ENCODE measurements around the gene CDC7.

The CDC7 gene

GRCh38 chr1:91533361-91534024 lies 32.8 kb downstream of the CDC7 start:
- DNase-seq (ENCODE audit: extremely low spot score): no peak
- POLR2A ChIA-PET: interaction anchor here (0.6 kb wide), 1 partner anchor 389 kb away, joined by 3 read pairs; no protein-coding TSS in a partner anchor
- no peak for TF ChIP-seq CTCF (IDR thresholded peaks at IDR 0.05; ENCODE audit: control extremely low read depth, extremely low read depth, low read depth, missing control alignments)

GRCh38 chr1:91535441-91535840 lies 34.8 kb downstream of the CDC7 start:
- ChIA-PET POLR2A (no interaction called here), CTCF (interaction anchor here (1.9 kb wide), 1 partner anchor 24 kb away, joined by 4 read pairs; no protein-coding TSS in a partner anchor)
- no peak for DNase-seq (ENCODE audit: extremely low spot score)
- no peak for TF ChIP-seq CTCF (IDR thresholded peaks at IDR 0.05; ENCODE audit: control extremely low read depth, extremely low read depth, low read depth, missing control alignments)

More at GRCh38 chr1:91533361-91534024, 32.8 kb downstream of the CDC7 start:
- CTCF ChIA-PET: interaction anchor here (1.1 to 1.4 kb wide), 5 partner anchors 9 to 20 kb away, joined by 3 to 4 read pairs (median 3); no protein-coding TSS in a partner anchor

GRCh38 chr1:91537281-91537986 lies 36.8 kb downstream of the CDC7 start:
- no peak for TF ChIP-seq CTCF (IDR thresholded peaks at IDR 0.05; ENCODE audit: control extremely low read depth, extremely low read depth, low read depth, missing control alignments)
- CTCF ChIA-PET: interaction anchor here (1.2 to 1.3 kb wide), 3 partner anchors 9 to 391 kb away, joined by 3 read pairs; no protein-coding TSS in a partner anchor
- no peak for DNase-seq (ENCODE audit: extremely low spot score)
- POLR2A ChIA-PET: no interaction called here

- POLR2A ChIA-PET: no interaction called here
- no peak for TF ChIP-seq CTCF (IDR thresholded peaks at IDR 0.05; ENCODE audit: control extremely low read depth, extremely low read depth, low read depth, missing control alignments)
These were observed 37.3 kb downstream of the CDC7 start for GRCh38 chr1:91537987-91538304.

GRCh38 chr1:91540910-91541309 lies 40.3 kb downstream of the CDC7 start:
- POLR2A ChIA-PET: no interaction called here
- no peak for DNase-seq (ENCODE audit: extremely low spot score)
- CTCF ChIA-PET: no interaction called here
- no peak for TF ChIP-seq CTCF (IDR thresholded peaks at IDR 0.05; ENCODE audit: control extremely low read depth, extremely low read depth, low read depth, missing control alignments)

More at GRCh38 chr1:91537987-91538304, 37.3 kb downstream of the CDC7 start:
- CTCF ChIA-PET: interaction anchor here (0.9 to 1.3 kb wide), 5 partner anchors 8 to 390 kb away, joined by 3 to 5 read pairs (median 3); no protein-coding TSS in a partner anchor
- no peak for DNase-seq (ENCODE audit: extremely low spot score)

- POLR2A ChIA-PET: interaction anchor here (0.8 kb wide), 1 partner anchor 28 kb away, joined by 5 read pairs; no protein-coding TSS in a partner anchor
- no peak for DNase-seq (ENCODE audit: extremely low spot score)
- CTCF ChIA-PET: interaction anchor here (0.8 to 1.6 kb wide), 3 partner anchors 8 to 74 kb away, joined by 3 read pairs; no protein-coding TSS in a partner anchor
- TF ChIP-seq CTCF (IDR thresholded peaks at IDR 0.05; ENCODE audit: control extremely low read depth, extremely low read depth, low read depth, missing control alignments): no peak
These were observed 41.4 kb downstream of the CDC7 start for GRCh38 chr1:91541918-91542533.
